ENCODE results near the gene ART4. TPM values are rescaled to one million over a fixed set of nuclear protein-coding genes. Genes with fewer than 3 reads are reported as not detected.

The ART4 gene
- total RNA-seq, 4 donors from 2014 or later: 0.13 to 1.7 (median 0.62) TPM

DNA sequence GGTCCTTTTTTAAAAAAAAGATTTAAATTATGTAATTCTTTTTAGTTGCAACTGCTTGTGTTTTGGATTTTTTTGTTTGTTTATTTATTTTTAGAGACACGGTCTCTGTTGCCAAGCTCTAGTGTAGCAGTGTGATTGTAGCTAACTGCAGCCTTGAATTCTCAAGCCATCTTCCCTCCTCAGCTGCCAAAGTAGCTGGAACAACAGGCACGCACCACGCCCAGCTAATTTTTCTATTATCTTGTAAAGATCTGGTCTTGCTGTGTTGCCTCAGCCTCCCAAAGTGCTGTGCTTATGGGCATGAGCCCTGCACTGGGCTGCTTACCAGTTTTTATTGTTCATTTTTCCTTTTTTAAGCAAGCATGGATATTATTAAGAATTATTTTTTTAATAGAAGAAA lies 10.6 kb upstream of the ART4 start:
- no peak for ATAC-seq
- TF ChIP-seq POLR2A (IDR thresholded peaks at IDR 0.05): no peak
- no peak for TF ChIP-seq EP300 (IDR thresholded peaks at IDR 0.05)
- no peak for TF ChIP-seq POLR2AphosphoS5 (IDR thresholded peaks at IDR 0.05)
- TF ChIP-seq, protein P1, sequence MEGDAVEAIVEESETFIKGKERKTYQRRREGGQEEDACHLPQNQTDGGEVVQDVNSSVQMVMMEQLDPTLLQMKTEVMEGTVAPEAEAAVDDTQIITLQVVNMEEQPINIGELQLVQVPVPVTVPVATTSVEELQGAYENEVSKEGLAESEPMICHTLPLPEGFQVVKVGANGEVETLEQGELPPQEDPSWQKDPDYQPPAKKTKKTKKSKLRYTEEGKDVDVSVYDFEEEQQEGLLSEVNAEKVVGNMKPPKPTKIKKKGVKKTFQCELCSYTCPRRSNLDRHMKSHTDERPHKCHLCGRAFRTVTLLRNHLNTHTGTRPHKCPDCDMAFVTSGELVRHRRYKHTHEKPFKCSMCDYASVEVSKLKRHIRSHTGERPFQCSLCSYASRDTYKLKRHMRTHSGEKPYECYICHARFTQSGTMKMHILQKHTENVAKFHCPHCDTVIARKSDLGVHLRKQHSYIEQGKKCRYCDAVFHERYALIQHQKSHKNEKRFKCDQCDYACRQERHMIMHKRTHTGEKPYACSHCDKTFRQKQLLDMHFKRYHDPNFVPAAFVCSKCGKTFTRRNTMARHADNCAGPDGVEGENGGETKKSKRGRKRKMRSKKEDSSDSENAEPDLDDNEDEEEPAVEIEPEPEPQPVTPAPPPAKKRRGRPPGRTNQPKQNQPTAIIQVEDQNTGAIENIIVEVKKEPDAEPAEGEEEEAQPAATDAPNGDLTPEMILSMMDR (IDR thresholded peaks at IDR 0.05): no peak
- Histone ChIP-seq H3K9me3 (no peaks in the 10 kb centered on the region), H3K4me1 (peaks cover 0 to 7% (median 0%) of the 10 kb centered on the region in 3 donors), H3K27ac (no peak overlapping the region), H3K4me3 (no peak overlapping the region), H3K36me3 (no peaks in the 10 kb centered on the region), H3K27me3 (no peaks in the 10 kb centered on the region)
- 44 to 61% methylated on average over 3 of the region's 3 CpGs for WGBS, 2 donors (ENCODE audit: low coverage in 1 of 2)

DNA sequence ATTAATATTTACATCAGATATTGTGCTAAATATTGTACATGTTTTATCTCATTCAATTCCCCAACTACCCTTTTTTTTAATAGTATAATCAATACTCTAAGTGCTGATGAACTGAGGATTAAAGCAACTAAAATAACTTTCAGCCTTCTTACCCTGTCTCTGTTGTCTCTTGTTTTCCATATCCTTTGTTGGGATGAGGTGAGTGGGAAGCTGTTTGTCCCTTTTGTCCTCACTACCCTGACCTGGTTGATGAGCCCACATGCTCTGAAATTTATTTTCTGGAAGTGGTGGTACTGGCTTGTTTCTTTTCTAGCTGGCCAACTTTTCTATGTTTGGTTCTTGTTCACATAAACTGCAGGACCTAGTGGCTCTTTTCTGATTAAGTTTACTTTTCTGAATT lies 9.6 kb upstream of the ART4 start:
- Histone ChIP-seq H3K27ac (no peak overlapping the region), H3K36me3 (no peaks in the 10 kb centered on the region), H3K4me3 (no peak overlapping the region), H3K27me3 (no peaks in the 10 kb centered on the region), H3K4me1 (peaks cover 0 to 7% (median 0%) of the 10 kb centered on the region in 3 donors), H3K9me3 (no peaks in the 10 kb centered on the region)
- TF ChIP-seq EP300 (IDR thresholded peaks at IDR 0.05) (no peak), POLR2A (IDR thresholded peaks at IDR 0.05) (no peak), POLR2AphosphoS5 (IDR thresholded peaks at IDR 0.05) (no peak)
- TF ChIP-seq, protein P1 (IDR thresholded peaks at IDR 0.05): no peak
- no peak for ATAC-seq

DNA sequence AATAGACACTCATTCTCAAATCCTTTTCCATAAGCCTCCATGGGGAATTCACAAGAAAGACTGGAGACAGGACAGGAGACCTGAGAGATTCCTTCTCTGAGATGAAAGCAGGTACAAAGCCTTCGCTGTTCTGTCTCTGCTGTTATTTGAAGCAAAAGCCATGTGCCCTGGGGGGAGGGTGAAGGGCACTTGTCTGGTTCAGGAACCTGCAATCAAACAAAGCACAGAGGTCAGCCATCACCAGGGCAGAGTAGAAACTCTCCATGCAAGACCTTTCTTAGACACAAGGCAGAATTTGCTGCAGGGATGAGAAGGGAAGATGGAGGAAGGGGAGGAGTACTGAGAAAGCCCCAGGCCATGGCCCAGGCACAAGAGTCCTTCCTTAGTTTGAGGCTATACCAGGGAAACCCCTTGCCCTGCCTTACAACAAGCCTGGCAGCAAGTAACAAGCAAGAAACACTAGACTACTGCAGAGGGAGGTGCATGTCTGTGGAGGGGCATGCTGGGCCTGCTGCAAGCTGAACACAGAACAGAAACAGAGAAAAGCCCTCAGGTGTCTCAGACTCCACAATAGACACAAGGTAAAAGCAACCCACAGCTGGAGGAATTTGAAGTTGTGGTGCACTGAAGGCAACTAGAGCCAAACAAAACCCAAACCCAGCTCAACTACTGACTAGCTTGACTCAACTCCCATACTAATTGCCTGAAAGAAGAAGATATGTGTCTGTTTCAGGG lies 7.8 kb upstream of the ART4 start:
- 0 to 80% methylated on average over 1 of the region's 1 CpG for WGBS, 2 donors (ENCODE audit: low coverage in 1 of 2)
- ATAC-seq: no peak
- H3K27me3 ChIP-seq: no peaks in the 10 kb centered on the region
- H3K4me1 ChIP-seq: peaks cover 0 to 22% (median 4%) of the 10 kb centered on the region in 3 donors
- no peak for TF ChIP-seq POLR2A (IDR thresholded peaks at IDR 0.05)
- no peak overlapping the region for H3K27ac ChIP-seq
- no peak overlapping the region for H3K4me3 ChIP-seq
- no peaks in the 10 kb centered on the region for H3K36me3 ChIP-seq
- H3K9me3 ChIP-seq: no peaks in the 10 kb centered on the region

DNA sequence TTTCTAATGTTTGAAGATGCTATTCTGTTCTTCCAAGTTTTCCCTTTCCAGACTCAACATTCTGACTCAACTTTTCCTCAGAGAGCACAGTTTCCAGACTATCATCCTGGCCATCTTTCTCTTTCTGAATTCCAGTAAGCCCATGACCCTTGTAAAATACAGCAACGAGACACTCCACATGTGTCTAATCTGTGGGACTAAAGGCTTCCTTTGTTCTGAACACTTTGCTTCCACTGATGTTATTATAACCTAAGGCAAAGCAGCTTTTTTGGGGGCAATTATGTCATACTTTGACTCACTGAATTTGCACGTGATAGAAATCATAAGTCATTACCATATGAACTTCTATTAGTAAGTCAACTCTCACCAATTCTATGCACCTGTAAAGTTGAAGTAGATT lies 6.3 kb upstream of the ART4 start:
- Histone ChIP-seq H3K4me3 (no peak overlapping the region), H3K27me3 (no peaks in the 10 kb centered on the region), H3K4me1 (peaks cover 0 to 36% (median 11%) of the 10 kb centered on the region in 3 donors), H3K36me3 (no peaks in the 10 kb centered on the region), H3K27ac (peak overlapping the region in 3 of 4 donors; percentile 25 to 37 (median 27)), H3K9me3 (no peaks in the 10 kb centered on the region)
- 35 to 40% methylated on average over 2 of the region's 2 CpGs for WGBS, 2 donors (ENCODE audit: low coverage in 1 of 2)
- ATAC-seq: peak; percentile 62
- TF ChIP-seq POLR2AphosphoS5 (IDR thresholded peaks at IDR 0.05) (peak; percentile 40), POLR2A (IDR thresholded peaks at IDR 0.05) (no peak)

DNA sequence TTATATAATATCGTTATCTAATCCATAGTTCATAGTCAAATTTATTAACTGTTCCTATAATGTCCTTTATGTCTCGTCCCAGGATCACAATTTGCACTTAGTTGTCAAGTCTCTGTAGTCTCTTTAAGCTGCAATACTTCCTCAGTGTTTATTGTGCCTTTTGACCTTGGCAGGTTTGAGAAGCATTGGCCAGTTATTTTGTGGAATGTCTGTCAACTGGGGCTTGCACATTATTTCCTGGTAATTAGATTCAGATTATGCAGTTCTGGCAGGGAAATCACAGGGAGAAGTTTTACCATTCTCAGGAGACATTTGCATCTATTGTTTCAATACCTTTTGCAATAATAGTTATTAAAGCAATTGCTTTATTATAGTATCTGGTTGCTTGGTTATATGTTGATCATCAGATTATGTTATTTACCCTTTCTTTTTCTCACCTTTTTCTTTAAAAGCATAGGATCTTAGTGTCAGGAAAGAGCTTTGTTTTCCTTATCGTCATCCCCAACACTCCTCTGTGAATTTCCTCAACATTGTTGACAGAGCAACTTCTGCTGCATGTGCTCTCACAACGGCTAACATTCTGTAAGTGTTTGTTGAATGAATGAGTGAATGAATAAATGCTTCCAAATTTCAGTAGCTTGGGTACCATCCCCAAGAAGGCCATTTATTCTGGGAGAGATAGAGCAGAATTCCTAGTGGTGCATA lies 3.7 kb upstream of the ART4 start:
- no peak for ATAC-seq
- Histone ChIP-seq H3K4me3 (no peak overlapping the region), H3K9me3 (no peaks in the 10 kb centered on the region), H3K4me1 (peaks cover 0 to 52% (median 15%) of the 10 kb centered on the region in 3 donors), H3K27me3 (no peaks in the 10 kb centered on the region), H3K36me3 (no peaks in the 10 kb centered on the region), H3K27ac (peak overlapping the region in 3 of 4 donors; percentile 12 to 36 (median 24))
- TF ChIP-seq EP300 (IDR thresholded peaks at IDR 0.05): no peak
- TF ChIP-seq, protein P1 (IDR thresholded peaks at IDR 0.05): no peak
- no peak for TF ChIP-seq POLR2AphosphoS5 (IDR thresholded peaks at IDR 0.05)
- TF ChIP-seq POLR2A (IDR thresholded peaks at IDR 0.05): no peak
- WGBS, 2 donors (ENCODE audit: low coverage in 1 of 2): 56 to 67% methylated on average over 4 of the region's 4 CpGs
